Measurements from ENCODE around the gene LGR5. TPM values are rescaled to one million over a fixed set of nuclear protein-coding genes. Genes with fewer than 3 reads are reported as not detected.

Gene LGR5
- total RNA-seq, 2 experiments from 2014 or later, result not detected

DNA sequence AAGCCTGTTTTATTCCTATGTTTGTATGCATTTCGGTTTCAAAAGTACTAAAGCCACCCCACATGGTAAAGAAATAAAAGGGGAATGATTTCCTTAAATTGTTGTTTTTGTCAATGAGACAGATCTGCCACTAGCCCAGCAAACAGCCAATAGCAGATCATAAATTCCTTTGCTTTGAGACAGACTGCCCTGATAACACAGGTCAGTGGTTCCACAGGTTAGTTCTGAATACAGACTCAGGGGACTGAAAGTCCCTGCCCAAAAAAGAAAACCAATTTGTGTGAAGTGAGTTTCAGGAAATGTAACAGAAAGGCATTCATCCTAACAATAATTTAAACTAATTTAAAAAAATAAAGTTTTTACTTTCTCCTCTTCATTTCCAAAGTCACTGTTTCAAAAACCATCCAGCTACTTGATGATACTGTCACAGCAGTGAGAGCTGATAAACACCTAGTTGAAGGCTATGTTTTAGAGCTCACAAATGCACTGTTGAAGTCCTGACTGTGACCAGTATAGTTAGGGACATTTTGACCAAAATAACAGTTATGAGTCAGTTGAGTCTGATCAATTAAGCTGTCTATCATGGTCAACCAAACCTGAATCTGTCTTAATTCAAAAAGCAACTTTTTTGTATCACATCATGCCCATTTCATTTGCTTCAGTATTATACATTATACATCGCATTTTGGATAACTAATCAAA lies 77.7 kb downstream of the LGR5 start:
- H3K9me3 ChIP-seq (ENCODE audit: control insufficient read depth in 1 of 2, insufficient read depth in 1 of 2, low read length in 2 of 2), result no peaks in the 10 kb centered on the region
- no peak for DNase-seq
- no peak overlapping the region for H3K4me3 ChIP-seq (ENCODE audit: low read length)
- intact Hi-C loops (cut with DNase I, micrococcal nuclease), result no loop called here
- Mint-ChIP-seq H3K4me3 (no peak overlapping the region), H3K9me3 (no peaks in the 10 kb centered on the region), H3K27me3 (peaks cover 23% of the 10 kb centered on the region), H3K4me1 (ENCODE audit: low read depth) (no peaks in the 10 kb centered on the region), H3K27ac (no peak overlapping the region), H3K36me3 (ENCODE audit: low read depth) (no peaks in the 10 kb centered on the region)
- ChIA-PET CTCF (interaction anchor here (1.1 kb wide), 1 partner anchor 8 kb away, joined by 3 read pairs; no protein-coding TSS in a partner anchor), POLR2A (interaction anchor here (0.6 kb wide), 1 partner anchor 206 kb away, joined by 3 read pairs; no protein-coding TSS in a partner anchor)
- no peaks in the 10 kb centered on the region for H3K4me1 ChIP-seq (ENCODE audit: insufficient read depth, low read length)
- ATAC-seq (ENCODE audit: poor library complexity), result no peak
- peaks cover 0 to 6% of the 10 kb centered on the region in 2 experiments for H3K27me3 ChIP-seq (ENCODE audit: control insufficient read depth in 1 of 2, insufficient read depth in 2 of 2, low read length in 2 of 2)
- no peak overlapping the region for H3K27ac ChIP-seq (ENCODE audit: low read depth in 1 of 2, low read length in 2 of 2)
- TF ChIP-seq, protein P1, sequence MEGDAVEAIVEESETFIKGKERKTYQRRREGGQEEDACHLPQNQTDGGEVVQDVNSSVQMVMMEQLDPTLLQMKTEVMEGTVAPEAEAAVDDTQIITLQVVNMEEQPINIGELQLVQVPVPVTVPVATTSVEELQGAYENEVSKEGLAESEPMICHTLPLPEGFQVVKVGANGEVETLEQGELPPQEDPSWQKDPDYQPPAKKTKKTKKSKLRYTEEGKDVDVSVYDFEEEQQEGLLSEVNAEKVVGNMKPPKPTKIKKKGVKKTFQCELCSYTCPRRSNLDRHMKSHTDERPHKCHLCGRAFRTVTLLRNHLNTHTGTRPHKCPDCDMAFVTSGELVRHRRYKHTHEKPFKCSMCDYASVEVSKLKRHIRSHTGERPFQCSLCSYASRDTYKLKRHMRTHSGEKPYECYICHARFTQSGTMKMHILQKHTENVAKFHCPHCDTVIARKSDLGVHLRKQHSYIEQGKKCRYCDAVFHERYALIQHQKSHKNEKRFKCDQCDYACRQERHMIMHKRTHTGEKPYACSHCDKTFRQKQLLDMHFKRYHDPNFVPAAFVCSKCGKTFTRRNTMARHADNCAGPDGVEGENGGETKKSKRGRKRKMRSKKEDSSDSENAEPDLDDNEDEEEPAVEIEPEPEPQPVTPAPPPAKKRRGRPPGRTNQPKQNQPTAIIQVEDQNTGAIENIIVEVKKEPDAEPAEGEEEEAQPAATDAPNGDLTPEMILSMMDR (IDR thresholded peaks at IDR 0.05), result no peak
- no peaks in the 10 kb centered on the region for H3K36me3 ChIP-seq (ENCODE audit: insufficient read depth, low read length)

DNA sequence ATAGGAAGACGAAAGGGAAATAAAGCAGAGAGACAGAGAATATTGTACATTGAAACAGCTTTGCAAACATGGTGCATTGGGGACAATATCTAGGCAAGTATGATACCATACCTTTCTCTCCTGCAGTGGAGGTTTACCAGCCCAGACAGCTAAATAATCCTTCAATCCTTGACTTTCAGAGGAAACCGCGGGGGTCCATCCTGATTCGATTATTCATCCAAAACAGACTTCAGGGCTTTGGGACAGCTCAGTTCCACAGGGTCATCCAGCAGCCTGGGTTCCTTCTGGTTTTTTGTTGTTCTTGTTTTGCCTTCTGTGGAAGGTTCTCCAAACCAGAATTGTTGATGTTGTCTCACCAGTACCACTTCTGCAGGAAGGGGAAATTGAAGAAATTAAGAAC lies 81.5 kb downstream of the LGR5 start:
- no peak for ATAC-seq (ENCODE audit: poor library complexity)
- CTCF ChIA-PET, result no interaction called here
- no peak overlapping the region for H3K4me3 Mint-ChIP-seq

DNA sequence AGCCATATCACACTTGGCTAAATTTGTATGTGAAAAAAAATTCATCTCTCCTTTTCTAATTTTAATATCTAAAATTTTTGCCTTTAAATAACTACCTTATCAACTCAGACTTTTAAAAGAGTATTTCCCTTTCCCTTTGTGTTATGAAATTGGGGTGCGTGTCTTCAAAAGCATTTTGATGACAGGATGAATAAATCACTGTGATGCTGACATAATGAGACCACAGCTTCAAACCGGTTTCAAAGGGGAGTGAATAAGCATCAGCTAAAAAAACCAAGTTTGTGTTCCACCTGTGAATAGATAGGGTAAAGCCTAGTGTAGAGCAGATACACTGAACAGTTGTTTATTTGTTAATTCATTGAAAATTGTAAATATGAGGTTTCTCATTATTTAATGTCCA lies 85.0 kb downstream of the LGR5 start:
- CTCF ChIA-PET, result no interaction called here
- H3K4me1 Mint-ChIP-seq (ENCODE audit: low read depth), result no peaks in the 10 kb centered on the region
- Histone ChIP-seq H3K9me3 (ENCODE audit: control insufficient read depth in 1 of 2, insufficient read depth in 1 of 2, low read length in 2 of 2) (no peaks in the 10 kb centered on the region), H3K27me3 (ENCODE audit: control insufficient read depth in 1 of 2, insufficient read depth in 2 of 2, low read length in 2 of 2) (peaks cover 0 to 7% of the 10 kb centered on the region in 2 experiments), H3K36me3 (ENCODE audit: insufficient read depth, low read length) (no peaks in the 10 kb centered on the region), H3K27ac (ENCODE audit: low read depth in 1 of 2, low read length in 2 of 2) (no peak overlapping the region), H3K4me3 (ENCODE audit: low read length) (no peak overlapping the region), H3K4me1 (ENCODE audit: insufficient read depth, low read length) (no peaks in the 10 kb centered on the region)
- intact Hi-C loops (cut with DNase I, micrococcal nuclease), result no loop called here
- no peak overlapping the region for H3K4me3 Mint-ChIP-seq
- H3K27me3 Mint-ChIP-seq, result peaks cover 26% of the 10 kb centered on the region
- no peaks in the 10 kb centered on the region for H3K9me3 Mint-ChIP-seq
- DNase-seq, result no peak
- no peak for ATAC-seq (ENCODE audit: poor library complexity)
- H3K36me3 Mint-ChIP-seq (ENCODE audit: low read depth), result no peaks in the 10 kb centered on the region
- TF ChIP-seq, protein P1 (IDR thresholded peaks at IDR 0.05), result no peak
- POLR2A ChIA-PET, result no interaction called here
- no peak overlapping the region for H3K27ac Mint-ChIP-seq

More for the DNA sequence above, 81.5 kb downstream of the LGR5 start:
- H3K9me3 Mint-ChIP-seq, result no peaks in the 10 kb centered on the region
- no peak for DNase-seq
- Histone ChIP-seq H3K4me3 (ENCODE audit: low read length) (no peak overlapping the region), H3K27me3 (ENCODE audit: control insufficient read depth in 1 of 2, insufficient read depth in 2 of 2, low read length in 2 of 2) (peaks cover 0 to under 1% of the 10 kb centered on the region in 2 experiments), H3K9me3 (ENCODE audit: control insufficient read depth in 1 of 2, insufficient read depth in 1 of 2, low read length in 2 of 2) (no peaks in the 10 kb centered on the region), H3K36me3 (ENCODE audit: insufficient read depth, low read length) (no peaks in the 10 kb centered on the region), H3K27ac (ENCODE audit: low read depth in 1 of 2, low read length in 2 of 2) (no peak overlapping the region), H3K4me1 (ENCODE audit: insufficient read depth, low read length) (no peaks in the 10 kb centered on the region)
- H3K27ac Mint-ChIP-seq, result no peak overlapping the region
- intact Hi-C loops (cut with DNase I, micrococcal nuclease), result no loop called here
- peaks cover 17% of the 10 kb centered on the region for H3K27me3 Mint-ChIP-seq
- no peaks in the 10 kb centered on the region for H3K4me1 Mint-ChIP-seq (ENCODE audit: low read depth)
- H3K36me3 Mint-ChIP-seq (ENCODE audit: low read depth), result no peaks in the 10 kb centered on the region
- TF ChIP-seq, protein P1 (IDR thresholded peaks at IDR 0.05), result no peak
- POLR2A ChIA-PET, result no interaction called here

Measured in CD4-positive, alpha-beta T cell (primary cell).